Ureter (tissue), 1 donor: ENCODE data around the gene THSD7B. TPM values are rescaled to one million over a fixed set of nuclear protein-coding genes. Genes with fewer than 3 reads are reported as not detected.
"Not testable (repeated sequence)": the region's sequence is repeated elsewhere in the genome, so short reads cannot be mapped to it uniquely, and the experiment has no call there.

Experiments used
- DNase-seq: peaks from one replicate; pipeline ENCODE4 v3.0.0-alpha.2; 2020; ENCODE audit warnings: low spot score
- total RNA-seq: library from RNA; stranded (reverse); gene quantifications from one replicate; pipeline ENCODE4 v1.2.4, GENCODE V29; 2023
- donor health status: DM: yes; HTN: yes; CAD: no.

Gene THSD7B
- total RNA-seq, 1 donor from 2014 or later, result 7.6 TPM

DNA sequence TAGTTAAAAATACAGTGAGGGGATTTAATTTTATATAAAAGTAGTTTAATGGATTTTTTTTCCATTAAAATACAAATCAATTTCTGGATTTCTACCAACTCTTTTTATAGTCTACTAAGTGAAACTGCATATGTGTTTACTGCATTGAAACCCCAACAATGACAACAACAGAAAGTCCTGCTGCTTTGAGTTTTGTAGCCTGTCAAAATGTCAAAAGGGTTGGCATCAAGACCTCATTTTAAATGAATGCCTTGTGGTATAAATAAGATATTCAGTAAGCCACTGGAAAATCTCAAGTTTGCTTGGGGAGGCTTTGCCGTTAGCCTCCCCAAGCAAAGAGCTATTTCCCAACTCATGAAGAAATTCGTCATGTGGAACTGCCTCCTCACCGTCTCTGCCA lies 758.6 kb downstream of the THSD7B start:
- DNase-seq, result no peak

DNA sequence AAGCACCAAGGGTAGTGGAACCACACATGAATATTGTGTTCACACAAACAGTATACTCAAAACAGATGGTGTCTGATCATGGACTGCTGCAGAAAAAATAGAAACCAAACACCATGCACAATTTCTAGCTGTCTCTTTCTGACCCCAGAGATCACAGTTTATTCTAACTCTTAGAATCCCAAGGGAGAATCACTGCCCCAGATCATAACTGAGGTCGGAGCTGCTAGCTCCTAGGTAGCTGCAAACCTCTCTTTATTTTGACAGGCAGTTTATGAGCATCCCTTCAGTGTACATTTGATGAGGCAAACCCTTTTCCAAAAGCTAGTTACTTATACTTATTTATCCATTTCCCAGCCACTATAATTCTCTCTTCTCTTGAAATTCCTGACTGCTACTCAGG lies 759.8 kb downstream of the THSD7B start:
- no peak for DNase-seq

DNA sequence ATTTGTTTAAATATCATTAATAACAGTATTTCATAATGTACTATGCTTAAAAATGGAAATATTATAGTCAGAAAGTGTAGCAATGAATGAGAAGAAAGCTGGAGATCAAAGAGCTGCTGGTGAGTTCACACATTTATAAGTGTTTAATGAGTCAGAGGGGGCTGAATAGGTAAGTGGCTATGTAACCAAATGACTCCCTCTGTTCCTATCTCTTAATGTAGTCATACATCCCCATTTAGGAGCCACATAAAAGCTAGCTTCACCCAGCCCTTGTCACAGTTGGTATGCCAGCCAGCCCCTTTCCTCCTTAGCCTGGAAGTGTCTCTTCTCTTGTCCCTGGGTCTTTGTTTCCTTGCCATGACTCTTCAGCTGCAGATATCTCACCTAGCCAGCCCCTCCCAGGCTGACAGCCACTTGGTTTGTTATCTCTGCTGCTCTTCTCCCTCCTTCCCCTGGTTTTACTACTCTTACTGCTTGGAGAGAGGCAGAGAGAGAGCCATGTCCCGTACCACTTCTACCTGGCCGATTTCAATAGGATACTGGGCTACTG lies 760.4 kb downstream of the THSD7B start:
- DNase-seq, result no peak

DNA sequence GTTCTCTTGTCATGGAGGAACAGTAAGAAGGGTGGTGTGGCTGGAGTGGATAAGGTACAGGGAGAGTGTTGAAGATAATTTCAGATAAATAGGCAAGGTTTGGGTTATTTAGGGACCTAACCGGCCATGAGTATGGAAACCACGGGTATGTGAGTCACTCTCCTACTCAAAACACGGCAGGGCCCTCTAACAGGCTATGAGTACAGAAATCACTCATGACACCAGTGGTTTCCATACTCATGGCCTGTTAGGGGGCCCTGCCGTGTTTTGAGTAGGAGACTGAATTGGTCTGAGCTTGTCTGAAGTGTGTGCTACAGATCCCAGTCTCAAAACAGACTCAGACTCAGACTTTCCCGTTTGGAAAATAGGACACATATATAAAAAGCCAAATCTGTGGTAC lies 770.6 kb downstream of the THSD7B start:
- no peak for DNase-seq

DNA sequence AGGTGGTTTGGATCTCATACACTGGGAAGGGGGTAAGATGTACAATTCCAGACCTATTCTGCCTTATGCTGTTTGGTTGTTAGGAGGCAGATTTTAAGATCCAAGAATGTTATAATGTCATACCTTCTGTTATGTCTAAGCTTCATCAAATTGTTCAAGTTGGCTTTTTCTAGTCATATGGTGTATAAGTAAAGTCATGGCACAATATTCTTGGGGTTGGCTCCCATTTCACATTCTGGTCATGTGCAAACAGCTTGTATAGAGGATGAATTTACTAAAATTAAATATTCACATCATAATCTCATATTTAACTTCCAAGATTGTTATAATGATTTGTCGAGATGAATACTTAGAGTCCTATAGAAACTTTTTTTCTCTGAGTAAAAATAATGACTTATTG lies 774.0 kb downstream of the THSD7B start:
- DNase-seq, result no peak

DNA sequence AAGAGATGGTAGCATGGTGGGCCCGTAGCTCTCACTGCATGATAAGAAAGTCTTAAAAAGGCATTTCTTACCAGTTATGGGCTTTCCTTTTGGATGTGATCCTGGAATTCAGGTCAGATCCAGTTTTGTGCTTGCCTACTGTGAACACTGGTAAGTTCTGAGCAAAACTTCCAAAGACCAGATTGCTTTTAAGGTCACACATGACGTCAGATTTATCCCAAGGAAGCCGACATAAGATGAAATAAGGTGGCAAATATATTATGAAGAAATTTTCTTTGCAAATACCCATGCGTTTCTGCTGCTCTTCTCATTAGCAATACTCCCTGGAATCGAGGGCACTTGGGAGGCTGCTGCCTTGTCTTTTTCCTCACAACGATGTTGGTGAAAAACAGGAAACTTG lies 782.5 kb downstream of the THSD7B start:
- no peak for DNase-seq

DNA sequence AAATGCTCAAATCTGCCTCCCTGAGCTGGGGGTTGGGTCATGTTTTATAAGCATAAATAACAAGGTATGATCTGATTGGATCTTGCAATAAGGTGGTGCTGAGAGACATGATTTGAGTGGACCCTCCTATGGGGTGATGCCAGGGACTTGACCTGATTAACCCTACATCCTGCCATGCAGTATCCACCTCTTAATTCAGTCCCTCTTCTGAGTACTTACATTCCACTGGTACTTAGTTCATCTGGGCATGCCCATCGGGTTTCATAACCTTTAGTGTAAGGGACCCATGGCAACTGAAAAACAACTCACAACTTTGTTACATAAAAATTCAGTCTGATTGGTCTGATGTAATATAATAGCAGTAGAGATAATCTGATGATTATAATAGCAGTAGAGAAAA lies 801.0 kb downstream of the THSD7B start:
- DNase-seq, result no peak

DNA sequence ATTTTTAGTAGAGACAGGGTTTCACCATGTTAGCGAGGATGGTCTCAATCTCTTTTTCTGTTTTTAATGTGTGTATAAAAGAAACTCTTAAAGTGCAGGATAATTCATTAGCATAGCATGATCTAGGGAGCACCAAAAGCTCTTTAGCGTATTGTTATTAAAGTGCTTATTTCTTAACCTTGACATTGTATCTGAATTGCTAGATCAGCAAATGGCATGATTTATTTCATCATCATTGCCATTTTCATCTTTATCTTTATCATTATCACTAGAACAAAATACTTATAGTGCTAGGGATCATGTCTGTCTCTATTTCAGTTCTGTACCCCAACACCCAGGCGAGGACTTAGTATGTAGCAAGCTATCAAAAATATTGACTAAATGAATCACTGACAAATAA lies 805.1 kb downstream of the THSD7B start:
- DNase-seq, result no peak

DNA sequence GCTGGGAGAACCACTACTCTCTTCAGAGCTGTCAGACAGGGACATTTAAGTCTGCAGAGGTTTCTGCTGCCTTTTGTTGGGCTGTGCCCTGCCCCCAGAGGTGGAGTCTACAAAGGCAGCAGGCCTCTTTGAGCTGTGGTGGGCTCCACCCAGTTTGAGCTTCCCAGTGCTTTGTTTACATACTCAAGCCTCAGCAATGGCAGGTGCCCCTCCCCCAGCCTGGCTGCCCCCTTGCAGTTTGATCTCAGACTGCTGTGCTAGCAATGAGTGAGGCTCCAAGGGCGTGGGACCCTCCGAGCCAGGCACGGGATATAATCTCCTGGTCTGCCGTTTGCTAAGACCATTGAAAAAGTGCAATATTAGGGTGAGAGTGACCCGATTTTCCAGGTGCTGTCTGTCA lies 822.5 kb downstream of the THSD7B start:
- not testable (repeated sequence) for DNase-seq

DNA sequence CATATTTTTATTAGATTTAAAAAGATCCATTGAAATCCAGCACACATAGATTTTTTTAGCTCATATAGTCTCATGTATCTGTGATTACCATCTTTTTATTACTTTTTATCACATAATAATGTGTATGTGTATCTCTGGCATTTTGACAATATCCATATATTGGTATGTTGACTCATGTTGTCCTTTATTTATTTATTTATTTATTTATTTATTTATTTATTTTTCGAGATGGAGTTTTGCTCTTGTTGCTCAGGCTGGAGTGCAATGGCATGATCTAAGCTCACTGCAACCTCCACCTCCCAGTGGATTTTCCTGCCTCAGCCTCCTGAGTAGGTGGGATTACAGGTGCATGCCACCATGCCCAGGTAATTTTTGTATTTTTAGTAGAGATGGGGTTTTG lies 823.2 kb downstream of the THSD7B start:
- DNase-seq, result not testable (repeated sequence)

DNA sequence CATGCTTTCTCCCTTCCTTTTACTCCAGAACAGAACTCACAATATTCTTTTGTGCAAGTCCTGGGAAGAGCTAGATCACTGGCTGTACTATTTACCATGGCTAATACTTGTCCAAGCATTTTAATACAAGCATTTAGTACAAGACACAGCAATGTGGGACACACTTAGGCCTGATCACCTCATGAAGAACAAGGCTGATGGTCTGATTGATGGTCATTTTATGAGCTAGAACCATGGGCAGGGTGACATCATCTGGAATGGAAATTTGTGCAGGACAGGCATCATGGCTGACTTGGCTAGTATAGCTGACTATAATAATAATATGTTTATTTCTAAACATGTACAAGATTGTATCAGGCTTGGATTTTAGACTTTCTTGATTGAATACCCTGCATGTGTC lies 824.8 kb downstream of the THSD7B start:
- DNase-seq, result no peak

DNA sequence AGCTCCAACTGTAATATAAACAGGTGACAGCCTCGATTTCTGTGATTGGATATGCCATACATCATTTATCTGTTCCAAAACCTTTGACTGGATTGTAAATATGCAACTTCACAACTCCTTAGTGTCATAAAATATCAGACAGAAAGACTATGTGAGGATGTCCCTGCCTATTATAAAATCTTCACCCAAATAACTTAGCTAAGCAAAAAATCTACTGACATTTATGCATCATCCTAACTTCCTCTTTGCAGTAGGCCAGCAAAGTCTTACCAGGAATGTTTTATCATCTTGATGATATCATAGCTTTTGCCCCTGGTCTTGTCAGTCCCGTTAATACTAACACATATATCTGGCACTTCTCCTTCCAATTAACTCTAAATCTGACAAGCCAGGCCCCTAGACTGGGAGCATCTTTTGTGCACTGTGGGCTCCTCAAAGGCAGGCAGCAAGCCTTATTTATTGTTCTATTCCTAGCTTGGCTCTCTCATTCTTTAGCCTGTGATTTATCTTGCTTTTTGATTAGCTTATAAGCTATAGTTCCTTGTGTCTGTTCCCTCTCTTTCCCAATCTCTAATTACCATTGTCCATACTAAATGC lies 842.5 kb downstream of the THSD7B start:
- no peak for DNase-seq

DNA sequence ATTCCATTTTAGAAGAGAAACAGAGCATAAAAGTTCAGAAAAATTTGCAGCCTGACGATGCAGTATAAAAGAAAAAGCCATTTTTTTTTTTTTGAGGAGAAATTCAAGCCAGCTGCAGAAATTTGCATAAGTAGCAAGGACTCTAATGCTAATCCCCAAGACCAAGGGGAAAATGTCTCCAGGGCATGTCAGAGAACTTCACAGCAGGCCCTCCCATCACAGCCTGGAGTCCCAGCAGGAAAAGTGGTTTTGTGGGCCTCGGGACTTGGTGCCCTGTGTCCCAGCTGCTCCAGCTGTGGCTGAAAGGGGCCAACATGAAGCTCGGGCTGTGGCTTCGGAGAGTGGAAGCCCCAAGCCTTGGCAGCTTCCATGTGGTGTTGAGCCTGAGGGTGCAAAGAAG lies 873.6 kb downstream of the THSD7B start:
- DNase-seq, result no peak

DNA sequence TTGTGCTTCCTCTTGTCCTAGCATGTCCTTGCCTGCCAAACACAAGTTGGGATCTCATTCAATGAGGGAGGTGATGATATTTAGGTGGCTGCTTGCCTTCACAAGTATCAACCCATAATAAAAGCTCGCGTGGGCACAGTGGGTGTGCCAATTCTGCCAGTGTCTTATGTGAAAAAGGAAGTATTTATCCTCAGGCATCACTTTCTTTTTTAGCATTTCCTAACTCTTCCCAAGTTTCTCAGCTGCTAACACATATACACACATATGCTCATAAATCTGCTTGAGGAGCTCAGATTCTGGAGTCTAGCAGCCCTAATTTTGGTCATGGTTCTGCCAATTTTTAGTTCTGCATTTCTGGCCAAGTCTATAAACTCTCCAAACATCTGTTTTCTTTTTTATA lies 879.4 kb downstream of the THSD7B start:
- DNase-seq, result no peak

DNA sequence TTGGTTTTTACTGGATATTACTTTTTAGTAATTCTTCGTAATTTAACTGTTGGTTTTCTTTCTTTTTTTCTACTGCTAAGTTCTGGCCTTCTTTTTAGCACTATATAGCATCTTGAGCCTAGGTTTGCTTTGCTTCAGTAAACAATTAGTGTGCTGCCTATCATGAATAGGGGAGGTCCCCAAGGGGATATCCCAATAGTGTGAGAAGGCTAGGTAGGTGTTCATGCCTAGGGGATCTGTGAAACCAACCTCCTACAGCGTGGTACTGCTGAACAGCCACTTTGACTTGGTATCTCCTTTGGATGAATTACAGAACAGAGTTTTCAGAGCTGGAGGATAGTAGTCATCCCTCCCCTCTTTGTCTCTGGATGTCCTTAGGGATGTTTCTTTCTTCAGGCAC lies 888.7 kb downstream of the THSD7B start:
- DNase-seq, result no peak

DNA sequence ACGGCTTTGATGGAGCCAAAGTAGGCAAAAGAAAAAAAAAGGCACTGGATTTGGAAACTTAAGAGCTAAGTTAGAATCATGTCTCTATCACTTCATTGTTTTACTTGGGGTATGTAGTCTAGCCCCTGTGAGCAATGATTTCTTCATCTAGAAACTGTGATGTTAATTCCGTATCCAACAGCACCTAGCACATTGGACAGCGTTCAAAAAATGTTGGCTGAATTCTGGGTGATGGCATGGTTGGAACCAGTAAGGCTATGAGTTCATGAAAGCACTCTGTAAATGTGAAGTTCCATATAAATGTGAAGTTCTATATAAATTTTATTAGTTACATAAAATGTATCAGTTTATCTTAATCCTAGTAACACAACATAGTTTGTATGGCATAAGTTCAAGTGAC lies 890.5 kb downstream of the THSD7B start:
- DNase-seq, result no peak

DNA sequence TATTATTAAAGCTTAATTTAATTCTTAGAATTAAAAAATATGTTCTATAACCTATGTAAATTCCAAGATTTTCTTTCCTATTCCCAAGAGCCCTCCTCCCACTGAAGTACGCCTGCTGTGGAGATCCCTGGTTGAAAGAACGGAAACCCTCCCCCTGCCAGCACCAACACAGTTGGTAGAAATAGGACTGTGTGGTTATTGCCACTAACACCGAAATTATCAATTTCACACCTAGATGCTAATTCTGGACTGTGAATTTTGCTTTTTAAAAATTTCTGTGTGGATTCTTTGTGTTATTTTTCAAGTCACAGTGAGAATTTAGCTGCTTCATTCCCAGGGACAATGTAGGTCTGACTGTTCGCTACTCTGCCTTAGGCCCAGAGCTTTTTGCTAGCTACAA lies 893.1 kb downstream of the THSD7B start:
- no peak for DNase-seq

DNA sequence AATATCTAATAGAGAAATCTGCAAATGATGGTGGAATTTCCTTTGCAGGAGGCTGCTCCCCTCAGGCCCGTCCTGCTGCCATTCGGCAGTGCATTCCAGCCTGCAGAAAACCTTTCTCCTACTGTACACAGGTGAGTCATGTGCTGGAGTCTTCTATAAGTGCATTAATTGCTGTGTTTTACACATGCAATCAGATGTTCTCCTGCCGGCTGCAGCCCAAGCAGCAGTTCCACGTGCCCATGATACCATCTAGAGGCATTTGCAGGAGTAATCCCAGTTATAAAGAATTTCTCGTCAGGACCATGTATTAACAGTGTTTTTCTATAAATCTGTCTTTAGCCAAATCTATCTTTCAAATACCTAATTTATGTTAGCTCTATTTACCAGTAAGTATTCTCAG lies 894.3 kb downstream of the THSD7B start:
- no peak for DNase-seq

DNA sequence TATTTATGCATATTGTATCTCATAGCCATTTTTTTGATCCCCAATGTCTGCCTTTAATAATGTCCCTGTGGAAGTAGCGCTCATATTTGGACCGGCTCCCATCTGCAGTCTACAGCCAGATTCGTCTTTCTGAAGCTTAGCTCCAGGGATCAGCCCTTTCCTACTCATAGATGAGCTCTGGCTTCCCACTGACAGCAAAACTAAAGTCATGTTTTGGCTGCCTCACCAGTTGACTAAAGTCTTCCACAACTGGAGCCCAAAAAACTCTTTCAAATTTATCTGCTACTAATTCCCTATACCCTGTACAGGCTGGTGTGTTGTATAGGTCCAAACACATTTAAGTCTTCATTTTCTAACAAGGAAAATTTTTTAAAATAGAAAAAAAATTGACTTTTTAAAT lies 904.8 kb downstream of the THSD7B start:
- DNase-seq, result no peak

DNA sequence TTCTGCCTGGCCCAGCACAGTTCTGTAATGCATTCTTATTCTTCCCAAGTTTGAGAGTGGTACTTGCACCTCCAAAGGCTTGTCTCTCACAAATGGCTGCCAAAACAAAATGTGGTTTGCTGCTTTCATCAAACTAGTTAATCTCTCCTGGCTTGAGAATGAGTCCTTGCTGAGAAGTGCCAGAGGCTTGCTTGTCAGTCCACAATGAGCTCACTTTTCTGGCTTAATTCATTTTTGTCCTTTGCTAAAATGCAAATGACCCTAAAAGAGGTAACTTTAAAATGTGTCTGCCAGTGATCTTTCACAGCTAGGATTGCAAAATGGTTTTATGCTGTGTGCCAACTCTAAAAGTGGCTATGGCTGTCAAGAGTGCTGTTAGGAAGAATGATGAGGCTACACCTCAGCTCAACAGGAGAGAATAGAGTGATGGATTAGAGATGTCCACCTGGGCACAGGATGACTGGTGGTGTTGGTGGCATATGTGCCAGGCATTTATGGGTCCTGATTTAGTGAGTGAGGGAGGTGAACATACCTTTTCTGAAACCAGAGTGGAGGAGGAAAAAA lies 907.7 kb downstream of the THSD7B start:
- no peak for DNase-seq

DNA sequence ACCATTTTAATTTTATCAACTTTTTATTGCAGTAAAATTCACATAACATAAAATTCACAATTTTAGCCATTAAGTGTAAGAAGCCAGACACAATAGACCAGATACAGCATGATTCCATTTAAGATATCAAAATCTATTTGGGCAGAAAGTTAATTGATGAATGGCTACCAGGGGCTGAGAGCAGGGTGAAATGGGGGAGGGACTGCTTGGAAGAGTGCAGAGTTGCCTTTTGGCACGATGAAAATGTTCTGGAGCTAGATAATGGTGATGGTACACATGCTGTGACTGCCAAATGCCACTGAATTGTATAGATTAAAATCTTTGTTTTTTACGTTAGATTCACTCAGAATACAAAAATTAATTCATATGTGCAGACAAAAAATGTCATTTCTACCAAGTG lies 909.6 kb downstream of the THSD7B start:
- no peak for DNase-seq

DNA sequence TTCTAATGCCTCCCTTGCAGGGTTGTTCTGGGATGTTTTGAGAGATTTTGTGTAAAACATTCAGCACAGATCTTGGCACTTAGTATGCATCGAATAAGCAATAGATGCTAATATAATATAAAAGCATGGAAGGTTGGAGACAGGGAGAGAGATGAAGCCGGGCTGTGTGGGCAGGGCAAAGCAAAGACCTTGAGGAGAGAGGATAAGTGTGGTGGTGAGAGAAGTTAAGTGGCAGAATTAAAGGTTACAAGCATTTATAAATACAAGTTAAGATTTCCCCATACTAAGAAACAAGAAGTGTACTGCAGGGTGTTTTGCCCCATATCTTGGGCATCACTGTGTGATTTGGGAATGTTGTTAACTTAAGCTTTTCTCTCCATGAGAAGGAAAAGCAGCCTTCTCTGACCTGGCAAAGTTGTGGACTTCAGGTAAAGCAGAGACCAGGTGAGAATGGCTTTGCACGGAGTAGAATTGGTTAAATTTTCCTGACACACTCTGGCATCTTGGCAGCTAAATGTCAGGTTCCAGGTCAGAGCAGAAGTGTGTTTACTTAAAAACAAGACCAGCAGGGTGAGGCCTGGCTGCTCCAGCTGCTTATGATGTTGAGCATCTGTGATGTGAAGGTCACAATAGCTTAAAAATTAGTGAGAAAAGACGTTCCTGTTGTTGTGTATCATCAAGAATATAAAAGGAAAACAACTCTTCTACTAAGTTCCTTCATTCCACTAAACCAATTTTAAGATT lies 910.4 kb downstream of the THSD7B start:
- no peak for DNase-seq

DNA sequence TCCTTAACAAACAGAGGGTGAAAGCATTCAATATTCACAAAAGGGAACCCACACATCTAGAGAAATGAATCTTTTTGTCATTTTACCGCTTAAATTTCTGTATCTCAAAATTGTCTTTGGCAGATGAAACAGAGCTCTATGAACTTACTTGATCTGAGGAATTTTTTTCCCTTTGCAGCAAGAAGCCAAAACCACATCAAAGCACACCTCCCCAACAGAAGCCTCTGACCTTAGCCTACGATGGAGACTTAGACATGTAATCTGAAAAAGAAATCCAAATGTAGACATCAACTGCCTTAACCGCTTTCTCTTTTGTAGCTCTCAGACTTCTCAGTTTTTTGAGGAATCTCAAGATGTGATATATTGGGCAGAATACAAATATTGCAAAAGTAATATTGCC lies 911.0 kb downstream of the THSD7B start:
- DNase-seq, result no peak
